ES-I3 (cell line): ENCODE data around the gene HBS1L.

Experiments
- H3K36me3 ChIP-seq: 2 replicates; pipeline ENCODE4 v1.6.1; 2013; ENCODE audit warnings: mild to moderate bottlenecking, low read length, control low read depth, moderate library complexity; ENCODE audit not compliant: insufficient read depth
- H3K4me1 ChIP-seq: 2 replicates; pipeline ENCODE4 v1.6.1; 2013; ENCODE audit warnings: mild to moderate bottlenecking, control low read depth, low read length; ENCODE audit not compliant: insufficient read depth
- H3K9ac ChIP-seq: 2 replicates; pipeline ENCODE4 v1.6.1; 2013; ENCODE audit warnings: low read depth, mild to moderate bottlenecking, low read length, moderate library complexity
- H3K9me3 ChIP-seq: 2 replicates; pipeline ENCODE4 v1.6.1; 2013; ENCODE audit warnings: mild to moderate bottlenecking, low read length, moderate library complexity; ENCODE audit not compliant: control insufficient read depth, insufficient read depth

HBS1L gene

DNA sequence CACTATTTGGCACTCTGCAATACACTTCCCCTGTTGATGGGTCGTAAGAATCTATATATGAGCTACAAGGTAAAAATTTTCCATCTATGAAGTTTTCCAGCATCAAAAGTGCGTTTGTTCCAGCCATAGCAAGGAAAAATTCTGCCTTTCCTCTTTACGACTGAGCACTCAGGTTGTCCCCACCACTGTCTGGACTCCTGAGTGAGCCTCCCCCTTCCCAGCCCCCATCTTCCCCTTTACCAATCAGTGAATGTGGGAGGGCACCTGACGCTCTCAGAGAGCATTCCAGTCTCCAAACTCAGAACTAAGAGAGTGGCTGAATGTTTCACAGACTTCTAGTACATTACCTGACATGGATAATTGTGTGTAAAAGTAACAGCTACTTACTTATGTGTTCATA is 104.7 kb downstream of the HBS1L start, which contains the start of gene ALDH8A1:
TSS of gene ALDH8A1 (minus strand) at position 175 of the 400 bp plus-strand sequence. CDS start at position 127, 48 bp downstream.
- no peaks in the 10 kb centered on the region for H3K36me3 ChIP-seq
- 0 out of 2 replicates have a peak, but pooled peaks cover 8% of the 10 kb centered on the region for H3K4me1 ChIP-seq

DNA sequence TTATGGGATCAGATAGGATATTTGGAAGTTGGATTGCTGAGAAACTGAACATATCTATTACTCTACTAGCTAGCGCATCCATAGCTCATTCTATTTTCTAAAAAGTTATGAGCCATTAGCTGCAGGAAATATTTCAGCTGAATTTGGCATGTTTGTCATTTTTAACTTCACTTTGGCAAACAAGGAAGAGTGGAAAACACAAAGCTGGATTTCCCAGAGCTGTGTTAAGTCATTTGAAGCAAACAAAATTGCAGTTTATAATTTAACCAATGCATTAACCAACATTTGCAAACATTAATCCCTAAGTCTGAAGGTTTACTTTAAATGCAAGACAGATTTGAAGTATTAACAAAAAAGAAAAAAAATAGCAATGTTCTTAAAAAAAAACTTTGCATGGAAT is 105.9 kb downstream of the HBS1L start:
- H3K36me3 ChIP-seq: no peaks in the 10 kb centered on the region
- 0 out of 2 replicates have a peak, but pooled peaks cover 8% of the 10 kb centered on the region for H3K4me1 ChIP-seq
- no peaks in the 10 kb centered on the region for H3K9me3 ChIP-seq
- no peak overlapping the region for H3K9ac ChIP-seq

More for the DNA sequence above, 104.7 kb downstream of the HBS1L start, which contains the start of gene ALDH8A1:
- Histone ChIP-seq H3K9me3 (no peaks in the 10 kb centered on the region), H3K9ac (no peak within 1 kb of the TSS)

DNA sequence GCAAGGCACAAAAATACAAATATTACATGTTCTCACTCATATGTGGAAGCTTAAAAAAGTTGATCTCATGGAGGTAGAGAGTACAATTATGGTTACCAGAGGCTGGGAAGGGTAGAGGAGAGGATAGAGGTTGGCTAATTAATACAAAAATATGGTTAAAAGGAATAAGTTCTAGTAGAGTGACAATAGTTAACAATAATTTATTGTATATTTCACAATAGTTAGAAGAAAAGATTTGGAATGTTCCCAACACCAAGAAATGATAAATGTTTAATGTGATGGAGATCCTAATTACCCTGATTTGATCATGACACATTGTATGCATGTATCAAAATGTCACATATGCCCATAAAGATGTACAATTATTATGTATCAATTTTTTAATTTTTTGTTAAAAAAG is 106.5 kb downstream of the HBS1L start:
- Histone ChIP-seq H3K4me1 (0 out of 2 replicates have a peak, but pooled peaks cover 8% of the 10 kb centered on the region), H3K36me3 (no peaks in the 10 kb centered on the region), H3K9ac (no peak overlapping the region), H3K9me3 (no peaks in the 10 kb centered on the region)

DNA sequence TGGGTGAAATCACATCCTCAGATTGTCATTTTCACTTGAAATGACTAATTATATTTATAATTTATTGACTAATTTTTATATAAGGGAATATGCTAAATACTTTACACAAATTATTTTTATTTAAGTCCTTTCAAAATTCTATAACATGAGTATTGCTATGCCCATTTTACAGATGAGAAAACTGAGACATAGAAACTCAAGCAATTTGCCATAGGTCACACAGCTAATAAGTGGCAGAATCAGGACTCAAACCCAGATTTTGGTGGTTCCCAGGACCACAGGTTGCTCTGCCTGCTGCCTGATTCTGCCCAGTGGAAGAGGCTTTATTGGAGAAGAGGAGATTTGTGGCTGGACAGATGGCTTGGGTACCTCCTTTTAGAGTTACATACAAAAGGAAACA is 109.6 kb downstream of the HBS1L start:
- Histone ChIP-seq H3K9me3 (no peaks in the 10 kb centered on the region), H3K4me1 (0 out of 2 replicates have a peak, but pooled peaks cover 5% of the 10 kb centered on the region), H3K36me3 (no peaks in the 10 kb centered on the region), H3K9ac (no peak overlapping the region)

DNA sequence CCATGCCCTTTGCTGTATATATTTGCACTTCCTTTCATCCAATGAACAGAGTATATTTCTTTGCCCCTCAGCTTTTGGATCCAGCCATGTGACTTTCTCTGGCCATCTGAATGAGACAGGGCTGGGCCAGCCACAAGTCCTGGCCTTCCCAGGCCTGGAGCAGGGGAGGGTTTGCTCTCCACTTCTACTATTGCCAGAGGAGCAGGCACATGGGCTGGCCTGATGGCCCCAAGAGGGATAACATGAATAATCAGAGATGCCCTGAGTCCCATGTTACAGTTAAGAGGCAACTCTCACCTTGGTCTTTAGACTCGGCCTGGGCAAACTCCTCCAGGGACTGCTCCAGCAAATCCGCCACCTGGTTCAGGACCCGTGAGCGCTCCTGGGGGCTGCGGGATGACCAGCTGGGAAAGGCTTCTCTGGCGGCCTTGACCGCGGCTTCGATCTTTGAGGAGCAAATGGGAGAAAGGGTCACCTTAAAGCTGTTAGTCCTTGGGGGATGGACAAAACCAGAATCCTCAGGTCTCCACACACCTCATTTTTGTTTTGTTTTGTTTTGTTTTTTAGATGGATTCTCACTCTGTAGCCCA is 111.0 kb downstream of the HBS1L start:
- Histone ChIP-seq H3K9me3 (no peaks in the 10 kb centered on the region), H3K4me1 (0 out of 2 replicates have a peak, but pooled peaks cover 4% of the 10 kb centered on the region), H3K36me3 (no peaks in the 10 kb centered on the region), H3K9ac (no peak overlapping the region)

DNA sequence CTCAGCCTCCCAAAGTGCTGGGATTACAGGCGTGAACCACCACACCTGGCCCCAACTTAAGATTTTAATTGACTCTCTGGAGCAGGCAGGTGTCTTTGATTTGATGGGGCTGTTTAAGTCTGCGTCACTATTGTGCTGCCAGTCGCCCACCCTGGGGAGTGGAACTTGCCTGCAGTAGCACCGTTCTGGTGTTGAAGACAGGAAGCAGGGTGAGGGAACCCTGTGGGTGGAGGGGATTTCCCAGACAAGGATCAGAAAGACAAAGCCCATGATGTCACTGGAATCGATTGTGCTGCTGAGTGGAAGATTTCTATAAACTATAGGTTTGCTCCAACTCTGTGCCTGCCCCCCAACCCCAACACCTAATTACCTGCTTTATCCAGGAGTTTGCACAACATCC is 115.7 kb downstream of the HBS1L start:
- Histone ChIP-seq H3K36me3 (no peaks in the 10 kb centered on the region), H3K9ac (no peak overlapping the region), H3K4me1 (0 out of 2 replicates have a peak, but pooled peaks cover 4% of the 10 kb centered on the region), H3K9me3 (no peaks in the 10 kb centered on the region)

DNA sequence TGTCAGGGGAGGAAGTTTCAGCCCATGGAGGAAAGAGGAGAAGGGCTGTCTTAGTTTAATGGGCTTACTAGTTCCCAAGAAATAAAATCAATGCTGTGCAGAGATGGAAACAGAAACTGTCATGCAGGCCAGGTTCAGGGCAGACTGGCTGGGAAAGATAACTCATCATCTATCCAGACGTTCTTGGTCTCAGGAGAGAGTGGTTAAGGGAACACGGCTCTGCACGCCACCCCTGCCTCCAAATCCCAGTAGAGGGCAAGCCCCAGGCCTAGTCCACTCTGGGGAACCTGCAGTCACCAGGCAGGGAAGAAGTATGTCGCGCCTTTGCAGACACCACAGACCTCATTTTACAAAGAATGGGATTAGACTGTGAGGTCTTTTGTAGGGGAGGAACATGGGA is 117.2 kb downstream of the HBS1L start:
- H3K9me3 ChIP-seq: no peaks in the 10 kb centered on the region
- no peak overlapping the region for H3K9ac ChIP-seq
- 0 out of 2 replicates have a peak, but pooled peaks cover 4% of the 10 kb centered on the region for H3K4me1 ChIP-seq
- no peaks in the 10 kb centered on the region for H3K36me3 ChIP-seq

DNA sequence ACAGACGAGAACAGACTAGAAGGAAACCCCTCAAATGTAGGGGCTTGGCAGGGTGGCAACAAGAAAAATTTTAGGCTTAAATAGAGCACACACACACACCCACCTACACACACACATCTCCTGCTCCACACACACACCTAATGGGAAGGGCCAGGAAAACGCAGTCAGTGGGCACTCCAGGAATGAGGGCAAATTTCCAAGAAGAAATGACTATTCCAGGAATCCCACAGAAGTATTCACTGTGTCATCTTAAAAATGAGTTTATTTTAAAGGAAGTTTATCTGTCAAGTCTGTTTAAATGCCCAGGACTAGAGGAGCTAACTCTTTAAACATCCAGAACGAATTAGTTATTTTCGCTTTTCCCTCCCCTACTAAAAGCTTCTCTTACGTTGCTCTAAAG is 117.7 kb downstream of the HBS1L start:
- Histone ChIP-seq H3K9ac (no peak overlapping the region), H3K4me1 (0 out of 2 replicates have a peak, but pooled peaks cover 4% of the 10 kb centered on the region), H3K9me3 (no peaks in the 10 kb centered on the region)

DNA sequence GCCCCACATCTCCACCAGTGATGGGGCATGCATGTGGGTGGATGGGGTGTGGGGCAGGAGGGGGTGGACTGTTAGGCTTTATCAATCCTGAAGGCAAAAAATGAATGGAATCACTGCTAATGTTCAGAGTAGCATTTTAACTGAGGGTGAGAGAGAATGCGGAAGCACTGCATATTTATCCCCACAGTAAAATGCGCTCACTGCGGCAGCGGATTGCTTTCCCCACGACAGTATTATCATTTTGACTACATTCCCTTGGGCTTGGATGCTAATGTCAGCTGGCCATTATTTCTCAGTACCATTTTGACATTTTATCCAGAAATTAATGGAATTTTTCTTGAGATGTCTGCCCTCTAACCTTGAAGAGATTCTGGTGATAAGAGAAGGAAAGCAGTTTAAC is 118.1 kb downstream of the HBS1L start:
- Histone ChIP-seq H3K9me3 (no peaks in the 10 kb centered on the region), H3K36me3 (no peaks in the 10 kb centered on the region), H3K4me1 (0 out of 2 replicates have a peak, but pooled peaks cover 4% of the 10 kb centered on the region), H3K9ac (no peak overlapping the region)

More for the DNA sequence above, 117.7 kb downstream of the HBS1L start:
- no peaks in the 10 kb centered on the region for H3K36me3 ChIP-seq

DNA sequence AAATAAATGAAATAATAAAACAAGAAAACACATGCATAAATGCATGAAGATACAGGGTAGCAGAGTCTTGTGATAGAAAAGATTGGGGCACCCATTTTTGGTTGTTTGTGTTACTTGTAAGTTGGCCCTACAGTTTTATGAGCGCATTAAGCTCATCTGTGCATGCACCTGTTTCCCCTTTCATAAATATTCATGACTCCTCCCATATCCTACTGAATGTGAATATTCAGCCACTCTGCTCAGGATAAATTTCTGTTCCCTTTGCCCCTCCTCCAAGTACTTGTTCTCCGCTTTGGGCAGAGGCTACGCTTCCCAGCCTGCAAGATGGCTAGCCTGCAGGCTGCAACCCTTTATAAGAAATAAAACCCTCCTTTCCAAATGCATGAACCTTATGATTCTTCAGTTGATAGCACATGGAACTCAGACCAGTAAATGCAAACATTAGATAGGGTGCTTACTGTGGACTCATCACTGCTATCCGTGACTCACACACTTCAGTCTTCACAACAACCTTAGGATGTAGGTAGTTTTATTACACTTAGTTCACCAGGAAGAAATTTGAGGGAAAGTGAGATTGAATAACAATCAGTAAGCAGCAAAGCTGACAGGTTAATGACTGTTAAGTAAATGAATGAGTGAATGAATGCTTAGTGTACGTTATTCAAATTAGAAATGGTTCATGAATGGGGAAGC is 119.7 kb downstream of the HBS1L start:
- H3K9ac ChIP-seq: no peak overlapping the region
- no peaks in the 10 kb centered on the region for H3K36me3 ChIP-seq
- no peaks in the 10 kb centered on the region for H3K9me3 ChIP-seq
- 0 out of 2 replicates have a peak, but pooled peaks cover 4% of the 10 kb centered on the region for H3K4me1 ChIP-seq

DNA sequence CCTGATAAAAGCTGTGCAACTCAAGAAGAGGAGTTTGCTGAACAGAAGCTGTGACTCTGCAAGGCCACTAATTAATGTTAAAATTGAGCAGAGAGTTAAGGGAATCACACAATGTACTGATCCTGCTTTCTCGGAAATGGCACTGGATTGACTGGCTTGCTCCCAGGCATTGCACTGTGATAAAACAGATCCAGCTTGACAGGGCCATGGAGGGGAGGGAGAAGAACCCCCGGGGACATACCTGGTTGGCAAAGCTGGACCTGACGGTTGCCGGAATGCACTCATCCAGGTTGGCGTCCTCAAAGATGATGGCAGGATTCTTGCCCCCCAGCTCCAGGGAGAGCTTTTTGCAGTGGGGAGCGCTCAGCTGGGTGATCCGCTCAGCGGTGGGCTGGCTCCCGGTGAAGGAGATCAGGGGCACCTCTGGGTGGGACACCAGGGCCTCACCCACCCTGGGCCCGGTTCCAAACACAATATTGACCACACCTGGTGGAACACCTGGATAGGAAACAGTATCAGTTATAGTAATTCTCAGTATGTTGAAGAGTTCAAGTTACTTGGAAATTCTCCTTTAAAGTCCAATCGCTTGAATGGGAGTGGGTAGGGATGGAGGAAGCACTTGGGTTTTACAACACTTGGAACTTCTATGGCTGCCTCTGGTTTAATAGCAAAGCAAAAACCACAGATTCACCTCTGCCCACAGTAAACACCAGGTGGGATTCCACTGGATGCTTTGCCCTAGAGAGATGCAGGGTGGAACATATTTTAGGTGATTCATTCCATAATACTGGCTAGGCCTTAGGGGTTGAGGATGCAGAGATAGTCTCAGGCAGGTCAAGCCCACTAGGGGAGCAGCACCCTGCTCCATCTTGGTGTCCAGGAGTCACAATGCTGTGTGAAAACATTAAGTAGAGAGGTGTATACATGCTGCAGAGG is 121.8 kb downstream of the HBS1L start:
- no peaks in the 10 kb centered on the region for H3K9me3 ChIP-seq
- no peak overlapping the region for H3K9ac ChIP-seq
- no peaks in the 10 kb centered on the region for H3K4me1 ChIP-seq
- no peaks in the 10 kb centered on the region for H3K36me3 ChIP-seq

DNA sequence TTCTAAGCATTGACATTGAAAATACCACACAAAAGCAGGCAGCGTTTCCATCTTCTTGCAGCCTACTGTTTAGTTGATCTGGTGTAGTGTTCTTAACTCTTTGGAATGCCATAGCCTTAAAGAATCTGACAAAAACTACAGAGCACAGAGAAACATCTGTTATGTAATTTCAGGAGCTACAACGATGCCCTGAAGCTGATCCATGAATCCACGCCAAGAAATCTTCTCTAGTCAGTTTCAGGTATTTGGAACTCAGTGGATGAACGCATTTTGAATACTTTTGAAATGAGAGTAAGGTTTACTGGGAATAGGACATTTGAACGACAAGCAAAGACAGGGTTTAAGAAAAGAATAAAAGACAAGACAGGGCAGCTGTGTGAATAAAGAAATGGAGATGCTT is 122.5 kb downstream of the HBS1L start:
- Histone ChIP-seq H3K9ac (no peak overlapping the region), H3K4me1 (no peaks in the 10 kb centered on the region), H3K36me3 (no peaks in the 10 kb centered on the region), H3K9me3 (no peaks in the 10 kb centered on the region)

DNA sequence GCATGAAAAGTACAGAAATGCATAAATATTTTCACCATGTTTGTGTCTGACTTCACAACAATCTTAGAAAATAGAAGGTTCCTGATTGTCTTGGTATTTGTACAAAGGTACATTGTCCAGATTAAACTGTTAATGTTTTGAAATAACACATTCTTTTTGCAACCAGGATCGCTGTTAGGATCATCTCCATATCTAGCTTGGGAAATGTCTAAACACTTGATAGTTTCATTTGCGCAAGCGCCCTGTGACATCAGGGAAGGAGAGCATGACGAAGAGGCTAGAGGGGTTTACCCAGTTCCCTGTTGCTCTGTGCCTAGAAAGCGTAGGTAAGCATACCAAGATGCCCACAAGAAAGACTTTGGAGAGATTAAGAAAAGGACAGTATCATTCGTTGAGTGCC is 124.2 kb downstream of the HBS1L start:
- Histone ChIP-seq H3K9me3 (no peaks in the 10 kb centered on the region), H3K36me3 (no peaks in the 10 kb centered on the region), H3K4me1 (no peaks in the 10 kb centered on the region), H3K9ac (no peak overlapping the region)

DNA sequence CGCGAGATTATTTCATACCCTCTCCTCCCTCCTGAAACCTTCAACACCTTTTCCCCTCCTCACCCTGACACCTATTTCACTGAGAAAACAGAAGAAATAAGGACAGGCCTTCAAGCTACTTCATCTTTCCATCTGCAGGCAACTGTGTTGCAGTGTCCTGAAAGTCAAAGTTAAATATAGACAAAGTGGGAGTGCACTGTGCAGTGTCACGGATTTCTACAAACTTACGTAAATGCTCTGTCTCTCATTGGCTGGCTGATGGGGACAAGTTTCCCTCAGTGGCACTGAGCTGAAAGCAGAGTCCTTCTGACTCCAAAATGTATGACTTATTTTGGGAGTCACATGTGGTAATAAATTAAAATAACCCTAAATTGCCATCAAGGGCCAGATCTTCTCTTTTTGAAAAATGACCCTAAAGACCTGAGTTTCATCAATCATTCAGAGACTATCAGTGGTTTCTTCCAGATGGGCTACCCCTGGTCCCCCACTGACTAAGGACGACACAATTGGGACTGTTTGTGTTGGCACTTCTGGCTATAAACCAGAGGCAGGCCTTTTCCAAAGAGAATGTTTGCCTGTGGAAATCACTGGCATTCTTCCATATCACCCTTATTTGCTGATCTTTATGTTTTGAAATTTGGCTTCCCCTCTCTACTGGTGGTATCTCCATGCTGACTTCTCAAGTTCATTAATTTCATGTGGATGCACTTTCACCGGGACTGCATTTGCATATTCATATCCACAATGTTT is 126.3 kb downstream of the HBS1L start:
- H3K9me3 ChIP-seq: no peaks in the 10 kb centered on the region
- H3K36me3 ChIP-seq: no peaks in the 10 kb centered on the region
- no peaks in the 10 kb centered on the region for H3K4me1 ChIP-seq
- no peak overlapping the region for H3K9ac ChIP-seq
